GM18517 (cell line): ENCODE data around the gene MLANA.

Experiments used
- ATAC-seq: cut with Tn5 transposase; IDR thresholded peaks from one replicate; pipeline ENCODE4 v1.9.1; 2021; ENCODE audit warnings: mild to moderate bottlenecking, moderate library complexity; ENCODE audit not compliant: unreplicated experiment

The MLANA gene, protein sequence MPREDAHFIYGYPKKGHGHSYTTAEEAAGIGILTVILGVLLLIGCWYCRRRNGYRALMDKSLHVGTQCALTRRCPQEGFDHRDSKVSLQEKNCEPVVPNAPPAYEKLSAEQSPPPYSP

DNA sequence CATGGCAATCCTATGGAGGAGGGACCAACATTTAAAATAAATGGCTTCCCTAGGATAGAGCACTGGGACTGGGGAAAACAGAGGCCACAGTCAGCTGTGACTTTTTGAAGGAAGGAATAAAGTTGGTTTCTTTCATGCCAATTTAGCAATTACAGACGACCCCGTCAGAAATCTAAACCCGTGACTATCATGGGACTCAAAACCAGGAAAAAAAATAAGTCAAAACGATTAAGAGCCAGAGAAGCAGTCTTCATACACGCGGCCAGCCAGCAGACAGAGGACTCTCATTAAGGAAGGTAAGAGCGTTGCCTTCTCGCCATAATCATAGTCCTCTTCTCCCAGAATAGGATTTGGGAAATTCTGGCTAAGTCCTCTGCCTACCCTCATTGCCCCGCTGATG lies at the start of gene MLANA:
MLANA (plus strand) TSS at position 249 of the 400 bp plus-strand sequence. CDS start 1,586 bp downstream, outside the sequence.
- no peak for ATAC-seq

DNA sequence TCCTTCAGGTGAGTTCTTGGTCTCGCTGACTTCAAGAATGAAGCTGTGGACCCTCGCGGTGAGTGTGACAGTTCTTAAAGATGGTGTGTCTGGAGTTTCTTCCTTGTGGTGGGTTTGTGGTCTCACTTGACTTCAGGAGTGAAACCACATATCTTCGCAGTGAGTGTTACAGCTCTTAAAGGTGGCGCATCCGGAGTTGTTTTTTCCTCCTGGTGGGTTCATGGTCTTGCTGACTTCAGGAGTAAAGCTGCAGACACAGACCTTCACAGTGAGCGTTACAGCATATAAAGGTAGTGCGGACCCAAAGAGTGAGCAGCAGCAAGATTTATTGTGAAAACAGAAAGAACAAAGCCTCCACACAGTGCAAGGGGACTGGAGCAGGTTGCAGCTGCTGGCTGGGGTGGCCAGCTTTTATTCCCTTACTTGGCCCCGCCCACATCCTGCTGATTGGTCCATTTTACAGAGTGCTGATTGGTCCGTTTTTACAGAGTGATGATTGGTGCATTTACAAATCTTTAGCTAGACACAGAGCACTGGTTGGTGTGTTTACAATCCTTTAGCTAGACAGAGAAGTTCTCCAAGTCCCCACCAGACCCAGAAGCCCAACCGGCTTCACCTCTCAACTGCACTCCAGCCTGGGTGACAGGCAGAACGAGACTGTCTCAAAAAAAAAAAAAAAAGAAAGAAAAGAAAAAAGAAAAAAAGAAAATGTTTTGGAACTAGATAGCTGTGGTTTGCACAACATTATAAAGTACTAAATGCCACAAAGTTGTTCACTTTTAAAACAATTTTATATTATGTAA lies 48.7 kb upstream of the MLANA start:
- ATAC-seq, result no peak

DNA sequence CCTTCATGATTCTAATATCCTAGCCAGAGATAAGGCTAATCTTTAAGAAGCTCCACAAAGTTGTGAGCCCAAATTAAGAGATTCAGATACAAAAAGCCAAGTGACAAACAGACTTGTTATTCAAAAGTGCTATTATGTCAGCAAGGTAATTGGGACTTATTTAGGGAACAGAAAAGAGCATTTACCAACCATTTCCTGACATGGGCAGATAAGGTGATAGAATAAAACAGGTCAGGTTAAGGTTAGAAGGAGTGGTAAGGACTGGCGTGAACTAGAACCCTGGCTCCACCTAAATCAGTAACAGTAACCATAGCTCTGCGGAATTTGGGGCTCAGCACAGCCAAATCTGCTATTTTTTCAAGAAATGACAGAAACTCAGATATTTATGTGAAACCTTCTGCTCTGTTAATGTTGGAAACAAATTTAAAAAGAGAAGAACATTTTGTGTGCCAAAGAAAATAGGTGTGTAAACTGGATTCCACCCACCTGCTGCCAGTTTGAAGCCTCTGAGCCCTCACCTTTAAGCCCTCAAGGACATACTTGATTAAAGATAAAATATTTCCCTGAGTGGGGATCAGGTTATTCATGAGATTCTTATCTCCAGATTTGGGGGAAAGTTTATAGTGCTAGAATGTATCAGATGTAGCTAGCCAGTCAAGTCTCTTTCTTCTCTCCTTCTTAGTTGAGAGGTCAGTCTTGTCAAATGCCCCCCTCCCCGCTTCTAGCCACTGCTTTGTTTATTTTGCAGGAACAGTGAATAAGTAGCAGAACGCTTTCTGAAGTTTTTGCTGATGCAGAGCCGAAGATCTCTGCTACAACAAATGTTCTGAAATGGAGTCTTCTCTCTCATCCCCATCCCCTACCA lies 47.5 kb upstream of the MLANA start:
- ATAC-seq, result no peak

DNA sequence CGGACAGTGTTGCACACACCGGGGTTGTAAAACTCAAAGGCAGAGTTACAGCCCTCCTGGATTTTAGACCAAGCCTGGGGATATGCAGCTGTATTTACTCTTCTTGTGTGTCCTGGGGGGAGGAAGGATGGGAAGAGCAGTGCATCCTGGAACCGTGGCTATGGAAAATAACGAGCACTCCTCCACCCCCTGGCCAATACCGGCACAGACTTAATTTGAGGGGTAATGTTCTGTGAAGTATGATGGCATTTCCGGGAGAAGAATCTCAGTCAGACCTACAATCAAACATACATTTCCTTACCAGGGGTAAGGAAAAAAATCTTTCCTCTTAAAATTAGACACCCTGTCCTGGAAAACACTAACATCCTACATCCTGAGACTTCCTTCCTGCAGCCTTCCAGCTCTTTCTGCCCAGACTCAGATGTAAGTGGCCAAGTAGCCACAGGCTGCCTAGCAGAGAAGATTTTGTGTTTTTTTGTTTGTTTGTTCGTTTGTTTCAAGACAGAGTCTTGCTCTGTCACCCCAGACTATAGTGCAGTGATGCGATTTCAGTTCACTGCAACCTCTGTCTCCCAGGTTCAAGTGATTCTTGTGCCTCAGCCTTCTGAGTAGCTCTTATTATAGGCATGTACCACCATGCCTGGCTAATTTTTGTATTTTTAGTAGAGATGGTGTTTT lies 46.8 kb upstream of the MLANA start:
- no peak for ATAC-seq

DNA sequence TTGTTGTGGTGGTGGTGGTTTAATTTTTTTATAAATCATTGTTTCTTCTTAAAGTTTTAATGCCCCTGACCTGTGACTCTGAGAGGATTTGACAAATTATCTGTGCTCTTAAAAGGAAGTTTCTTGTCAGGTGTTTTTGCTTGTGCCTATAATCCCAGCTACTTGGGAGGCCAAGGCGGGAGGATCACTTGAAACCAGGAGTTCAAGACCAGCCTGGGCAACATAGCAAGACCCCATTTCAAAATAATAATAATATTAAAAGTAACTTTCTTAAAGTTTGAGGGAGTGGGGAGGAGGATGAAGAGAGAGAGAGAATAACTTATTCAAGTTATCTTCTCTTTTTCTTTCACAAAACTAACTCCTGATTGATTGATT lies 45.5 kb upstream of the MLANA start:
- no peak for ATAC-seq

DNA sequence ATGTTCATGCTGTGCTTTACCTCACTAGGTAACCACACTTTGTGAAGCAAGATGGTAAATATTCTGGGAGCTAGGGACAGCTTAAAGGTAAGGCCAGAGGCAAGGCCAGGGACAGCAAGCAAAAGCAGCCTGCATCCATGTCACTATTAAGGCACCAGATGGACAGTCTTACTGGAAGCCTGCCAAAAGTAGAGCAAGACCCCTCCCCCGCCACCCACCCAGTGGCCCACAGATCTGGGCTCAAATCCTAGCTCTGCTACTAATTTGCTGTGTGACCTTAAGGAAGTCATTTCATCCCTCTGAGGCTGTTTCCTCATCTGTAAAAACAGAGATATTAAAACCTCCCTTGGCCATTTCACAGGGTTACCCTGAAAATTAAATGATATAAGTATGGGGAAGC lies 44.6 kb upstream of the MLANA start:
- no peak for ATAC-seq

DNA sequence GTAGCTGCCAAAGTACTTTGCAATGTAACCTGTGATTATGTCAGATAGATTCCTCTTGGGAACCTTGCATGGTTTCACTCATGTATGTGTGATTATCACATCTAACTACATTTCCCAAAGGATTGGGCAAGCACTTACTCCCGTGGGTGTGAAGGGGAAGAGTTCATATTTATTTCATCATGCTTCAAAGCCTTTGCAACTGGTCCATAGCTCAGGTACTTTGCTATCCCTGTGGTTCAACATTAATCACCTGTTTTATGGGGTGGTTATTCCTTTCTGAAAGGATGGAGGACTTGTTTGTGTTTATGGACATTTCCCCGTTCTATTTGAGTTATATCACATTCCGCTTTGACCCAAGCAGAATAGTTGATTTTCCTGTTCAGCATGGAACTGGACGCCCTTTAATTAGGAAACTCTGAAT lies 44.2 kb upstream of the MLANA start:
- no peak for ATAC-seq

DNA sequence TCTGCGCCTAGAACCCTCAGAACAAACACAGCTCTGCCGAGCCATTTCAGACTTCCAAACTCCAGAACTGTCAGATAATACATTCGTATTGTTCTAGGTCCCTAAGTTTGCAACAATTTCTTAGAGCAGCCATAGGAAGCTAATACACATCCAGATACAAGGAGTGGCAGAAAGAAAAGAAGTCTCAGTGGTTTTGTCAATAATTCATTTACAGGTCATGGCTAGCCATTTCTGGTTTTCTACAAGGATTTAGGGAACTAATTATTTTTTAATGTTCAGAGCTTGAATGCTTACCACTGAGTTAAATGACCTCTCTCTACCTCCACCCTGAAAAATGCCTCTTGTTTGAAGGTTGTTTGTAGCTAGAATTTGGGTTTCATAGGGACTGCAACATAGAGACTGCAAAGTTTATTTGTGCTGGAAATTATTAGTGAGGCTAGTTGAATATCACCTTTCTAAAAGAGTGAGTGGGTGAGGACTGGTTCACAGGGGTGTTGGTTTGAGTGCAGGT lies 42.3 kb upstream of the MLANA start:
- ATAC-seq, result no peak

DNA sequence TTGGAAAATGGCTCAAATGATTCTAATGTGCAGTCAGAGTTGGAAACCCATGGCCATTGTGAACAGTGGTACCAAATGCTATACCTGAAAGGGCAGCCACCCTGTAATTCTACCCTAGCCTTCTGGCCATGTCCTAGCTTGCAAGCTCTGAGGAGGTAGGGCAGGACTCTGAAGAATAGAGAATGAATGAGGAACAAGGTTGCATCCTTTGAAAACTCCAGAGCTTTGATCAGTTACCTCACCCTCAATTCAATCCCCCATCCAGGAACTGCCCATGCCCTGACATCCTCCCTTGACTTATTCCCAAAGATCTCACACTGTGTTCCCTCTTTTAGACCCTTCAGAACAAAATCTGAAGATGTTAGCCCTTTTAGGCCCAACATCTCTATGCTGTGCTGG lies 40.0 kb upstream of the MLANA start:
- ATAC-seq, result no peak

DNA sequence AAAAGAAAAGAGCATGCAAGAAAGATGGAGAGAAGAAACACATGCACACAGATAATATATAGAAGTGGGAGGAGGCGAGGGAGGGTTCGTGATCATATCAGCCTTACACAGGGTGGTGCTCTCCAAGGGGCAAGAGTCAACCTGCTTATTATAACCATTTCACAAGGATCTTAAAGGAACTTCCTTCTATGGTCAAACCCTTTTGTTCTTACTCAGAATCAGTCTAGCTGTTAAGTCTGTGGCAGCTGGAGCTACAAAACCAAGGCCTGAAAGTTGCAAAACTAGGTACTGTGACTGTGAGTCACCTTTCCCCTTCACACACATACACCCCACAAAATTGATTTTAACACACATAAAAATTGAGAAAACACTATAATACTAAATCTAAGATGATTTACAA lies 39.2 kb upstream of the MLANA start:
- peak; percentile 94 for ATAC-seq

DNA sequence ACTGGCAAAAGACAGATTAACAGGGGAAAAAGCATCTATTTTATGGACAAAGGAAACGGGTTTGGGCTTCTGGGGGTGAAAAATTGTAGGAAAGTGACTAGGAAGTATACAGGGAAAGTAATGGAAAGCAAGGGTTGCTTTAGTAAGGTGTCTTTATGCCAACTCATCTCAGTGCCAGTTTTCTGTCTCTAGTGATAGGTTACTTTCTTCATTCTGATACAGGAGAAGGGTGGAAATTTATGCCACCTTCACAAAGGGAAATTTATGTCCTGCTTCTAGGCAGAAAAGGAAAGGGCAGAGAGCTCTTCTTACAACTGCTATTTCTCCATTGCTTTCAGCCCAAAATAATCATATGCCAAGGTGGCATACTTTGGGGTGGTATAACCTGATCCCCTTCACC lies 37.7 kb upstream of the MLANA start:
- ATAC-seq, result no peak

DNA sequence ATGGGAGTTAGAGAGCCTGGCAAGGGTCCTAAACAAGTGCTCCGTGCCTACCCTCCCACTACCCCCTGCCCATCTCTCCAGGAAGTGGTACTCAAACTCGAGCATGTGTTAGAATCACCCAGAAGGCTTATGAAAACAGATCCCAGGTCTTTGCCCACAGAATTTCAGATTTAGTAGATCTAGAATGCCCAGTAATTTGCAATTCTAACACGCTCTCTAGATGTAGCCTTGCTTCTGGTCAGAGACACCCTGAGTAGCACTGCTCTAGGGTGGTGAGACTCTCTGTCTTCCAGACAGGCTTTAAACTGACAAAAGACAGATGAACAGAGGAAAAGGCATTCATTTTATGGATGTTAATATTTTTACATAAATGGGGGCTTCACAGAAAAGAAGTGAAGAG lies 37.1 kb upstream of the MLANA start:
- no peak for ATAC-seq

DNA sequence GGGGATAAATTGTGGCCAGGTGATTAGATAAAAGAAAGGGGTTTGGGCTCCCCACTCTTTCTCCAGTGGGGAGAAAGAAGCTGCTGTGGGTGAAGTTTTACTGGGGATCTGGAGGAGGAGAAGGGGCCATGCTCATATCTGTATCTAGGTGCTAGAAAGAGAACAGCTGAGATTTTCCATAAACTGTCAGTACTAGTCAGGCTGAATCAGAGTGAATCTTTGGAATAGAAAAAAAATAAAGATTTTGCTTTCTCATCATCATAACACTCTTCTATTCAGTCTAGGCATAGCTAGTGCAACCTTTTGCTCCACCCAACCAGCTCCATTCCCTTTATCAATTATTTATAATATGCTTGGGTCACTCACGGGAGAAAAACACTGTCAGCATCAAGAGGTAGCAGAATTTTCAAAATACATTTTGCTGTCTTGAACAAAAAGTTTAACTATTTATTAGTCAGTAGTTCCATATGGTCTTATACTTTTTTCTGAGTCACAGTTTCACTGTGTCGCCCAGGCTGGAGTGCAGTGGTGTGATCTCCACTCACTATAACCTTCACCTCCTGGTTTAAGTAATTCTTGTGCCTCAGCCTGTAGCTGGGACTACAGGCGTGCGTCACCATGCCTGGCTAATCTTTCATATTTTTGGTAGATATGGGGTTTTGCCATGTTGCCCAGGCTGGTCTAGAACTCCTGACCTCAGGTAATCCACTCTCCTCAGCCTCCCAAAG lies 36.5 kb upstream of the MLANA start:
- ATAC-seq, result no peak

DNA sequence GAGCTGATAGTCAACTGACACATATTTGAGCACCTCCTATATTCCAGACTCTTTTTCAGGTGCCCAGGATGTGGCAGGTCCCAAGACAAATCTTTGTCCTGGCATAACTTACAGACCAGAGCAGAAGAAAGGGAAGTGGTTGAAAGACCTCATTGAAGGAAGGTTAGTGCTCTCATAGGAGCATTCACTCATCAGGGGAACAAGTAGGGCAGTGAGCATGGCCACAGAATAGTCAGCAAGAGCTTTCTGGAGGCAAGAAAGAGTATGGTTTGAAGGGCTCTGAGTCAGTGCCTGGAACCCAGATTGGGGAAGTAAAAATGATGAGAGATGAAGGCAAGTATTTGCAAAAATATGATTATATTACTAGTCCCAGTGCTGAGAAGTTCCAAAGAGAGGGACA lies 32.8 kb upstream of the MLANA start:
- ATAC-seq, result no peak

DNA sequence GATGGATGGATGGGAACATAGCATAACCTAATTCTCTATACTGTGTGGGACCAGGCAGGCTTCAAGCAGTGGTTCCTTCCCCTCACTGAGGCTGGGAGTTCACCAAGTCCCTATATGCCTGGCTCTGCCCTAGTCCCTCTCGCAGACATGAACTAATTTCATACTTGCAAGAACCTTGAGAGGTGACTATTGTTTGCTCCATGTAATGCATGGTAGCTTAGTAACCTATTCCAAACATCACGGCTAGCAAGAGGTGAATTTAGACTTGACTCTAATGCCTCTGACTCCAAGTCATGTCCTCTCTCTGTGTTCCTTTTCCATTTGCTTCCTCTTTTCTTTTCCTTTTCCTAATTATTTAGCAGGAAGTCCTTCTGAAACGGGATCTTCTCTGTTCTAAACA lies 31.9 kb upstream of the MLANA start:
- ATAC-seq, result no peak

DNA sequence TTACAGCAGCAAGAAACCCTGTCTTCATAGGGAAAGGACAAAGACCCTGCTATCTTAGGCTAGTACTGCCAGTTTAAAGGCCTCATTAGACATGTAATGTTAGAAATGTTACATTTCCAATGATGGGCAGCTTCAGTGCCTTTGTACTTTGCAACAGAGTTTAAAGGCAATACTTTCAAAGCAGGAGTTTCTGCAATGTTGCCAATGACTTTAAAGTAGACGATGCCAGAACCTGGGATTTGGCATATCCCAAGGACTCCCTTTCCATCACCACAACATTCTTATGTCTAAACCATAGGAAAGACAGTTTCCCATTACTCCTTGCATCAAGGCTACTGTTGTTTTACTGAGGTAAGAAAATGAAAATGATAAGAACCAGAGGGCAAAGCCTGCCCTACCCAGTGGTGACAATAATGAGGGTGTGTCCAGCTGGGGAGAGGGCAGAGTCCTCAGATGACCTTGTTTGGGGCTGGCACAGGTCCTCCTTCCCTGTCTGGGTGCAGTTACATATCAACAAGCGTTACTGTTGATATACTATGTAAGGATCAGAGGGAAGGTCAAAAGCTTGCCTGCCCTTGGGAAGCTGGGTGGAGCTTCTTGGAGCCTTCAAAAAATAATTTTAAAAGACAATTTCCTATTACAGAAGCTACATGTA lies 27.5 kb upstream of the MLANA start:
- no peak for ATAC-seq

DNA sequence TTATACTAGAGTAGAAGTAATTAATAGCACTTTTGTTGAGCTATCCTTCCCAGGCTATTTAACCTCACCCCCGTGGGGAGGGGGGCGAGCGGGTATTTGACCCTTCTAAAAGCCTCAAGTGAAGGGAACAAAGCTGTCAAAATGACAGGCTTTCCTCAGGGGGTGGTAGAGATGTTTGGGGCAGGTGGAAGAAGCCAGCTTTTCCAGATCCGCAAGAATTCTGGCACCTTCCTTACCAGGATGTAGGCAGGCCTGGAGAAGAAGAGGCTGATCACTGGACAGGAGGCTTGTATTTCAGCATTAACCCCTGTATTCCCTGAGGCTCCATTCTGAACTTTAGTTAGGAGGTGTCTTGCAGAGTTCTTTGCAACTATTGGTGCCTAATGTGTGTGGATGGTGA lies 26.2 kb upstream of the MLANA start:
- ATAC-seq, result no peak

DNA sequence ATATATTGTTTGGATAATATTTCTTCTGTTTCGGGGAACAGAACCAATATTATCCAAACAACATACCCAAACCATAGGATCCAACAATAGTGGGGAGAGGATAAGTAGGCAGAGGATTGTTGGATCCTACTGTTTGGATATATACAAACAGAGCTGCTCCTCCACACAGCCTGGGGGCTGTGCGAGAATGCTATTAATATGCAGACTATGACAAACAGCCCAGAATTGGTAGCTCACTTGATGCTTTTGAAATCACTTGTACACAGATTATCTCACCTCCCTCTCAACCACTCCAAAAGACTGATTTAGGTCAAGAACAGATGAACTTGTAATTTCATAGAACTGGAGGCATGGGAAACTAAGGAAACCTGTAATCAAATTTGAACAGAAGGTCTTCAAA lies 24.4 kb upstream of the MLANA start:
- no peak for ATAC-seq

DNA sequence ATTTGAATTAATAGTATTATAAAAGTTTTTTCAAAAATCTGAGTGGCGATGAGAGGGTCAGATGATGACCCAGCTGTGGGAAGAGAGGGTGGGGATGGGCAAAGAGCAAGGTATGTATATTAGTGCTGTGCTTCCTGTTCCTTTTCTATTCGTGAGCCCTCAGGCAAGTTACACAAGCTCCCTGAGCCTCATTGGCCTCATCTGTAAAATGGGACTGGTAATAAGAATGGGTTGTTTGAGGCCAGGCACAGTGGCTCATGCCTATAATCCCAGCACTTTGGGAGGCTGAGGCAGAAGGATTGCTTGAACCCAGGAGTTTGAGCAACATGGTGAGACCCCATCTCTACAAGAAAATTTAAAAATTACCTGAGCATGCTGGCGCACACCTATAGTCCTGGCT lies 24.0 kb upstream of the MLANA start:
- no peak for ATAC-seq

DNA sequence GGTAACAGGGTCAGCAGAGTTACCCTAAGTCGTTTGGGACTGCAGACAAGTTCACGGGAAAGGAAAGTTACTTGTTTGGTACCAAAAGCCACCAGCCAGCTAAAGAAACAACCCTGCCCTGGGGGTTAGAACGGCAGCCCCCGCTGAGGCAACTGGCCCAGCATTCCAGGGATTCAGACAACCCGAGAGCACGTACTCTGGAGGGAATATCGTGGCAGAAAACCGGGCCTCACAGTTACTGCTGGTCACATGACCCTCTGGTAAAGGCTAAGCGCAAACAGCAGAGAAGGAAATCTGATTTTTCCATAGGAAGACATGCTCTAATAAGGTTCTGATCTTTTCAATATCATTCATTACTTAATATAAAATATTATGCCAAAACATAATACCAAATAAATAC lies 22.5 kb upstream of the MLANA start:
- ATAC-seq, result no peak
